H1 (cell line): ENCODE measurements around the gene TP63. TPM values are rescaled to one million over a fixed set of nuclear protein-coding genes. Genes with fewer than 3 reads are reported as not detected.
A peak's percentile ranks its signal among the peaks of the same experiment; 100 is the strongest.

Experiments
- CTCF ChIA-PET: fragments of 300-600 bp; sonication (Branson Sonifier 250); formaldehyde crosslinking; loops from one replicate; lab custom pipeline; 2021; ENCODE audit not compliant: partially characterized antibody; lab: Charles Lee
- POLR2A ChIA-PET: fragments of 300-600 bp; sonication (Branson Sonifier 250); formaldehyde crosslinking; loops from one replicate; lab custom pipeline; 2021; ENCODE audit warnings: inconsistent platforms; ENCODE audit not compliant: partially characterized antibody; lab: Charles Lee
- DNase-seq, 2 experiments: peaks; one replicate each; pipeline versions ENCODE4 v3.0.0 to v3.0.0-alpha.2; 2010 to 2022; ENCODE audit warnings: low spot score in 2 of 2, low read depth in 1 of 2, mixed read lengths in 1 of 2
- FAIRE-seq: peaks from 2 replicates; lab custom pipeline; 2011; peaks lifted over from hg19 to GRCh38; lab: Jason Lieb, UNC
- H2AFZ ChIP-seq: 2 replicates; pipeline ENCODE4 v1.8.1; 2012; ENCODE audit warnings: low read length, inconsistent platforms
- H2AK5ac ChIP-seq: 2 replicates; pipeline ENCODE4 v1.6.1; 2013; ENCODE audit warnings: low read depth, low read length
- H2BK120ac ChIP-seq: replicated peaks from 2 replicates; pipeline ENCODE3; 2013; ENCODE audit warnings: low read depth, low read length, inconsistent platforms
- H2BK12ac ChIP-seq: 2 replicates; pipeline ENCODE4 v1.6.1; 2013; ENCODE audit warnings: low read depth, low read length
- H2BK15ac ChIP-seq: 2 replicates; pipeline ENCODE4 v1.6.1; 2013; ENCODE audit warnings: low read length
- H2BK20ac ChIP-seq: 2 replicates; pipeline ENCODE4 v1.6.1; 2013; ENCODE audit warnings: low read length
- H2BK5ac ChIP-seq: 2 replicates; pipeline ENCODE4 v1.6.1; 2013; ENCODE audit warnings: low read depth, low read length
- H3K14ac ChIP-seq: 2 replicates; pipeline ENCODE4 v1.6.1; 2013; ENCODE audit warnings: inconsistent platforms; ENCODE audit not compliant: insufficient read length
- H3K18ac ChIP-seq: 2 replicates; pipeline ENCODE4 v1.6.1; 2013; ENCODE audit warnings: low read length; ENCODE audit errors: extremely low read depth
- H3K23ac ChIP-seq: 2 replicates; pipeline ENCODE4 v1.6.1; 2013; ENCODE audit warnings: inconsistent platforms; ENCODE audit not compliant: insufficient read length
- H3K23me2 ChIP-seq: 2 replicates; pipeline ENCODE4 v1.6.1; 2013; ENCODE audit warnings: low read depth, low read length
- H3K27ac ChIP-seq: 2 replicates; pipeline ENCODE4 v1.6.1; 2011; ENCODE audit warnings: low read depth, low read length, inconsistent platforms
- H3K27me3 ChIP-seq, 4 experiments: replicated peaks in 1 of 4; 1 replicate in 1 of 4; 2 replicates in 3 of 4; pipeline versions ENCODE4 v1.6.1 to v1.8.1; 2011 to 2013; ENCODE audit warnings: low read length in 3 of 4, mild to moderate bottlenecking in 3 of 4, inconsistent platforms in 2 of 4, mixed read lengths in 2 of 4, moderate library complexity in 1 of 4; ENCODE audit not compliant: control insufficient read depth in 3 of 4, insufficient read depth in 3 of 4; ENCODE audit errors: extremely low read depth in 1 of 4
- H3K36me3 ChIP-seq, 4 experiments: 2 replicates each; pipeline versions ENCODE4 v1.6.1 to v1.8.1; 2011 to 2013; ENCODE audit warnings: mild to moderate bottlenecking in 4 of 4, low read length in 3 of 4, moderate library complexity in 2 of 4, control low read depth in 1 of 4, inconsistent platforms in 1 of 4; ENCODE audit not compliant: insufficient read depth in 4 of 4, control insufficient read depth in 2 of 4
- H3K4ac ChIP-seq: replicated peaks from 2 replicates; pipeline ENCODE3; 2013; ENCODE audit warnings: low read length, low read depth, mixed read lengths, inconsistent platforms; ENCODE audit not compliant: insufficient read length
- H3K4me1 ChIP-seq, 4 experiments: replicated peaks in 1 of 4; 1 replicate in 1 of 4; 2 replicates in 3 of 4; pipeline versions ENCODE4 v1.6.1 to v1.8.1; 2011 to 2013; ENCODE audit warnings: low read length in 3 of 4, inconsistent platforms in 2 of 4, mixed read lengths in 1 of 4; ENCODE audit not compliant: insufficient read depth in 4 of 4, control insufficient read depth in 3 of 4
- H3K4me2 ChIP-seq, 2 experiments: 2 replicates each; pipeline versions ENCODE4 v1.6.1 to v1.8.1; 2011 to 2013; ENCODE audit warnings: low read depth in 2 of 2, low read length in 2 of 2, control low read depth in 1 of 2, inconsistent platforms in 1 of 2, mild to moderate bottlenecking in 1 of 2; ENCODE audit not compliant: insufficient read depth in 1 of 2
- H3K4me3 ChIP-seq, 4 experiments: fragments of 200-600, 300-600 bp in 1 of 4; sonication (generic), shearing (Covaris generic), sonication (Bioruptor Twin) in 1 of 4; 2 replicates each; pipeline versions ENCODE4 v1.5.1 to v1.8.1; 2011 to 2016; ENCODE audit warnings: low read length in 4 of 4, low read depth in 3 of 4, control low read depth in 2 of 4, inconsistent platforms in 2 of 4, mild to moderate bottlenecking in 2 of 4, mixed read lengths in 1 of 4, moderate library complexity in 1 of 4; ENCODE audit not compliant: insufficient read depth in 2 of 4; ENCODE audit errors: extremely low read depth in 1 of 4
- H3K56ac ChIP-seq: replicated peaks from 2 replicates; pipeline ENCODE3; 2013; ENCODE audit warnings: low read depth, mild to moderate bottlenecking, mixed read lengths, low read length, inconsistent platforms; ENCODE audit not compliant: insufficient read length
- H3K79me1 ChIP-seq: 2 replicates; pipeline ENCODE4 v1.6.1; 2013; ENCODE audit warnings: low read depth, low read length, control low read depth
- H3K79me2 ChIP-seq, 2 experiments: 2 replicates each; pipeline versions ENCODE4 v1.6.1 to v1.8.1; 2012 to 2013; ENCODE audit warnings: low read length in 2 of 2, mild to moderate bottlenecking in 2 of 2, inconsistent platforms in 1 of 2; ENCODE audit not compliant: insufficient read depth in 2 of 2, control insufficient read depth in 1 of 2
- H3K9ac ChIP-seq, 4 experiments: replicated peaks in 1 of 4; 1 replicate in 1 of 4; 2 replicates in 3 of 4; pipeline versions ENCODE4 v1.6.1 to v1.8.1; 2011 to 2013; ENCODE audit warnings: low read depth in 3 of 4, low read length in 3 of 4, control low read depth in 2 of 4, mild to moderate bottlenecking in 2 of 4, moderate library complexity in 2 of 4, inconsistent platforms in 1 of 4; ENCODE audit errors: extremely low read depth in 1 of 4
- H3K9me3 ChIP-seq, 2 experiments: 2 replicates each; pipeline versions ENCODE4 v1.6.1 to v1.8.1; 2012 to 2013; ENCODE audit warnings: mild to moderate bottlenecking in 2 of 2, moderate library complexity in 2 of 2, control low read depth in 1 of 2, inconsistent platforms in 1 of 2, low read depth in 1 of 2, low read length in 1 of 2, mixed read lengths in 1 of 2; ENCODE audit not compliant: insufficient read depth in 2 of 2
- H4K20me1 ChIP-seq, 2 experiments: replicated peaks in 1 of 2; 2 replicates each; pipeline versions ENCODE3 to v1.8.1; 2011 to 2013; ENCODE audit warnings: inconsistent platforms in 2 of 2, low read length in 2 of 2, mild to moderate bottlenecking in 1 of 2; ENCODE audit not compliant: insufficient read depth in 2 of 2, control insufficient read depth in 1 of 2
- H4K5ac ChIP-seq: 2 replicates; pipeline ENCODE4 v1.6.1; 2013; ENCODE audit warnings: low read length, low read depth, mixed read lengths, inconsistent platforms; ENCODE audit not compliant: insufficient read length
- H4K8ac ChIP-seq: 2 replicates; pipeline ENCODE4 v1.8.0; 2013; ENCODE audit warnings: mild to moderate bottlenecking, moderate library complexity, low read length, inconsistent platforms; ENCODE audit not compliant: insufficient read depth; ENCODE audit errors: extremely low read depth
- H4K91ac ChIP-seq: replicated peaks from 2 replicates; pipeline ENCODE3; 2013; ENCODE audit warnings: low read length, mixed read lengths, inconsistent platforms; ENCODE audit not compliant: insufficient read length
- BCL11A ChIP-seq, 2 experiments: IDR thresholded peaks; one replicate each; pipeline ENCODE4 v1.6.1; 2011; ENCODE audit warnings: low read depth in 2 of 2, low read length in 2 of 2, mild to moderate bottlenecking in 2 of 2
- BRCA1 ChIP-seq: IDR thresholded peaks from 2 replicates; pipeline ENCODE4 v1.6.1; 2012; ENCODE audit warnings: low read depth, low read length, improper control_type of control experiment
- EGR1 ChIP-seq: IDR thresholded peaks from 2 replicates; pipeline ENCODE4 v1.6.1; 2011; ENCODE audit warnings: low read depth, low read length, borderline replicate concordance
- EP300 ChIP-seq, 2 experiments: IDR thresholded peaks; 1 replicate in 1 of 2; 2 replicates in 1 of 2; pipeline ENCODE4 v1.6.1; 2011 to 2012; ENCODE audit warnings: low read depth in 2 of 2, low read length in 2 of 2, mild to moderate bottlenecking in 2 of 2, borderline replicate concordance in 1 of 2, inconsistent platforms in 1 of 2, moderate library complexity in 1 of 2
- EZH2 ChIP-seq: fragments of 200-600 bp; sonication (generic); IDR thresholded peaks from 2 replicates; pipeline ENCODE4 v1.7.1; 2012; ENCODE audit warnings: low read depth, mild to moderate bottlenecking, moderate library complexity, low read length, inconsistent platforms; ENCODE audit not compliant: severe bottlenecking
- KDM1A ChIP-seq: fragments of 200-600, 300-600 bp; sonication (generic); IDR thresholded peaks from 2 replicates; pipeline ENCODE4 v1.7.1; 2016; ENCODE audit warnings: mild to moderate bottlenecking, low read length, borderline replicate concordance
- PHF8 ChIP-seq: fragments of 200-600 bp; sonication (generic); conservative IDR thresholded peaks from 2 replicates; pipeline ENCODE4 v1.7.1; 2012; ENCODE audit warnings: low read depth, mild to moderate bottlenecking, inconsistent platforms, low read length, moderate library complexity
- POU5F1 ChIP-seq: IDR thresholded peaks from 2 replicates; pipeline ENCODE4 v1.6.1; 2011; ENCODE audit warnings: low read depth, mild to moderate bottlenecking, low read length, moderate library complexity
- RXRA ChIP-seq: IDR thresholded peaks from 2 replicates; pipeline ENCODE4 v1.6.1; 2011; ENCODE audit warnings: low read depth, mild to moderate bottlenecking, low read length, moderate library complexity; ENCODE audit not compliant: insufficient read depth
- SIRT6 ChIP-seq: IDR thresholded peaks from one replicate; pipeline ENCODE4 v1.7.1; 2012; ENCODE audit warnings: low read length, inconsistent platforms
- TAF1 ChIP-seq: IDR thresholded peaks from 2 replicates; pipeline ENCODE4 v1.6.1; 2011; ENCODE audit warnings: mild to moderate bottlenecking, low read depth, low read length
- TBP ChIP-seq: IDR thresholded peaks from 2 replicates; pipeline ENCODE4 v1.6.1; 2011; ENCODE audit warnings: low read depth, low read length, improper control_type of control experiment
- WGBS, 2 experiments: shearing (Covaris generic) in 1 of 2; methylation state at CpG; one replicate each; pipeline versions ENCODE4 v1.1.6 to v1.1.7; 2013 to 2015; ENCODE audit warnings: low lambda C conversion rate in 2 of 2, mixed read lengths in 2 of 2, inconsistent platforms in 1 of 2, low coverage in 1 of 2, missing lambda C conversion rate in 1 of 2; ENCODE audit not compliant: insufficient replicate concordance in 2 of 2, insufficient coverage in 1 of 2, insufficient read length in 1 of 2; ENCODE audit errors: extremely low coverage in 1 of 2, missing lambda C conversion rate in 1 of 2; 5-methylcytosine and 5-hydroxymethylcytosine counted together
- polyA plus RNA-seq, 7 experiments: library from polyadenylated mRNA; depleted of rRNA in 3 of 7; stranded (reverse) in 5 of 7; unstranded in 2 of 7; fragments of >200 nt in 5 of 7; fragments of 200-250 nt in 2 of 7; gene quantifications; 1 replicate in 5 of 7; 2 replicates in 1 of 7; 4 replicates in 1 of 7; pipeline versions ENCODE4 v1.2.1 to v1.2.3, GENCODE V29; 2011 to 2013; ENCODE audit warnings: missing spikeins in 2 of 7, mixed read lengths in 2 of 7
- total RNA-seq: library from RNA; stranded (reverse); fragmentation: NEBNext Ultra II Directional; extraction: Animal tissue kit (Norgen Biotek cat#: 25700); gene quantifications from 2 replicates; pipeline ENCODE4 v1.2.1, GENCODE V29; 2021
- TF ChIP-seq, protein P1 (sequence below): IDR thresholded peaks from 2 replicates; pipeline ENCODE4 v1.6.1; 2012; ENCODE audit warnings: inconsistent platforms

The TP63 gene
- total and polyA plus RNA-seq, 2 of the 8 experiments (the other 6 are each of a cell fraction or from before 2014, with no cell fraction given), result not detected

- Histone ChIP-seq H2AFZ (no peak overlapping the region), H3K4ac (no peak overlapping the region), H3K23ac (no peak overlapping the region), H2BK20ac (no peak overlapping the region), H3K4me2 (no peak overlapping the region), H2BK120ac (no peak overlapping the region), H3K18ac (no peak overlapping the region), H3K79me1 (no peaks in the 10 kb centered on the region), H3K27me3 (peaks cover 22 to 48% (median 42%) of the 10 kb centered on the region in 4 experiments), H3K36me3 (no peaks in the 10 kb centered on the region), H3K23me2 (no peaks in the 10 kb centered on the region), H4K20me1 (peaks cover 0 to 2% of the 10 kb centered on the region in 2 experiments), H3K9me3 (no peaks in the 10 kb centered on the region), H4K8ac (no peak overlapping the region), H2BK12ac (no peak overlapping the region), H2AK5ac (no peak overlapping the region), H3K9ac (no peak overlapping the region), H3K27ac (no peak overlapping the region), H4K91ac (no peak overlapping the region), H2BK5ac (no peak overlapping the region), H3K4me3 (no peak overlapping the region), H3K79me2 (no peaks in the 10 kb centered on the region), H3K4me1 (no peaks in the 10 kb centered on the region), H3K14ac (no peak overlapping the region), H2BK15ac (no peak overlapping the region), H3K56ac (no peak overlapping the region), H4K5ac (no peak overlapping the region)
- DNase-seq (no peak), FAIRE-seq (peak; percentile 36)
- POLR2A ChIA-PET, result no interaction called here
- CTCF ChIA-PET, result interaction anchor here (0.5 to 1.3 kb wide), 5 partner anchors 9 to 242 kb away, joined by 3 to 7 read pairs (median 3); no protein-coding TSS in a partner anchor
- WGBS, 2 experiments, result 96% methylated on average over 4 of the region's 4 CpGs; no CpG with 5 or more reads in 1 of the 2 experiments
- TF ChIP-seq BCL11A (IDR thresholded peaks at IDR 0.05; ENCODE audit: low read depth in 2 of 2, low read length in 2 of 2) (no peak), EZH2 (no peak), BRCA1 (no peak), RXRA (no peak), POU5F1 (no peak), SIRT6 (no peak), TAF1 (no peak), TBP (no peak), KDM1A (no peak), EP300 (IDR thresholded peaks at IDR 0.05; ENCODE audit: borderline replicate concordance in 1 of 2, low read depth in 2 of 2, low read length in 2 of 2) (no peak), EGR1 (no peak), PHF8 (no peak)
- TF ChIP-seq, protein P1, sequence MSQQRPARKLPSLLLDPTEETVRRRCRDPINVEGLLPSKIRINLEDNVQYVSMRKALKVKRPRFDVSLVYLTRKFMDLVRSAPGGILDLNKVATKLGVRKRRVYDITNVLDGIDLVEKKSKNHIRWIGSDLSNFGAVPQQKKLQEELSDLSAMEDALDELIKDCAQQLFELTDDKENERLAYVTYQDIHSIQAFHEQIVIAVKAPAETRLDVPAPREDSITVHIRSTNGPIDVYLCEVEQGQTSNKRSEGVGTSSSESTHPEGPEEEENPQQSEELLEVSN, result no peak
These were observed 140.8 kb downstream of the TP63 start for GRCh38 chr3:189771842-189772450.
